GM12878 (cell line): ENCODE data around the gene EGFR. TPM values are rescaled to one million over a fixed set of nuclear protein-coding genes. Genes with fewer than 3 reads are reported as not detected.

Experiments
- ATAC-seq: fragments of 200-7000 bp; cut with Tn5 transposase; 3 replicates; pipeline ENCODE4 v1.9.1; 2020; ENCODE audit warnings: mild to moderate bottlenecking, moderate library complexity
- BruUV-seq: library from RNA; stranded (reverse); fragments of 400-500 nt; replicated peaks from 2 replicates; lab custom pipeline; 2021; lab: Mats Ljungman, UMichigan
- CTCF ChIA-PET: fragments of 300-600 bp; sonication (Branson Sonifier 250); formaldehyde crosslinking; extraction: SDS; loops from one replicate; lab custom pipeline; 2021; ENCODE audit warnings: inconsistent platforms; lab: Yijun Ruan, JAX
- POLR2A ChIA-PET: fragments of 350-600 bp; formaldehyde crosslinking; extraction: SDS; loops from one replicate; lab custom pipeline; 2021; ENCODE audit warnings: inconsistent platforms; lab: Charles Lee
- RAD21 ChIA-PET: fragments of 300-600 bp; sonication (Branson Sonifier 250); formaldehyde crosslinking; loops from one replicate; lab custom pipeline; 2023; ENCODE audit warnings: antibody characterized with exemption; ENCODE audit not compliant: unreplicated experiment; lab: Charles Lee
- SMC1A ChIA-PET: fragments of 300-600 bp; sonication (Branson Sonifier 250); formaldehyde crosslinking; loops from one replicate; lab custom pipeline; 2023; ENCODE audit not compliant: unreplicated experiment, uncharacterized antibody; lab: Charles Lee
- DNase-seq: peaks from one replicate; pipeline ENCODE4 v3.0.0-alpha.2; 2011; ENCODE audit warnings: low read depth, low spot score
- FAIRE-seq: peaks from 3 replicates; lab custom pipeline; 2011; peaks lifted over from hg19 to GRCh38; lab: Jason Lieb, UNC
- H2AFZ ChIP-seq: 2 replicates; pipeline ENCODE4 v1.6.0; 2011; ENCODE audit warnings: low read depth, low read length, control low read depth; ENCODE audit not compliant: control insufficient read depth
- H3K27ac ChIP-seq: 2 replicates; pipeline ENCODE4 v1.5.1; 2011; ENCODE audit warnings: control low read depth; ENCODE audit not compliant: control insufficient read depth, insufficient read depth
- H3K27me3 ChIP-seq, 2 experiments: replicated peaks in 1 of 2; 2 replicates each; pipeline versions ENCODE4 v1.6.0 to v1.6.1; 2011; ENCODE audit warnings: low read length in 1 of 2; ENCODE audit not compliant: control insufficient read depth in 2 of 2, insufficient read depth in 2 of 2
- H3K36me3 ChIP-seq, 2 experiments: 2 replicates each; pipeline ENCODE4 v1.5.1; 2011; ENCODE audit warnings: low read length in 1 of 2; ENCODE audit not compliant: control insufficient read depth in 2 of 2, insufficient read depth in 2 of 2
- H3K4me1 ChIP-seq: 2 replicates; pipeline ENCODE4 v1.6.1; 2011; ENCODE audit warnings: mild to moderate bottlenecking, low read length, moderate library complexity, mixed read lengths; ENCODE audit not compliant: control insufficient read depth, insufficient read depth
- H3K4me2 ChIP-seq: 2 replicates; pipeline ENCODE4 v1.6.0; 2011; ENCODE audit warnings: control low read depth; ENCODE audit not compliant: control insufficient read depth, insufficient read depth
- H3K4me3 ChIP-seq: fragments of 200-600 bp; sonication (generic); 2 replicates; pipeline ENCODE4 v1.5.1; 2016
- H3K79me2 ChIP-seq: 2 replicates; pipeline ENCODE4 v1.6.0; 2011; ENCODE audit warnings: low read length; ENCODE audit not compliant: control insufficient read depth, insufficient read depth
- H3K9ac ChIP-seq: 2 replicates; pipeline ENCODE4 v1.8.0; 2011; ENCODE audit warnings: low read length, control low read depth, mixed read lengths; ENCODE audit not compliant: control insufficient read depth, insufficient read depth
- H3K9me3 ChIP-seq: replicated peaks from 3 replicates; pipeline ENCODE4 v1.5.1; 2011; ENCODE audit warnings: mild to moderate bottlenecking, low read length; ENCODE audit not compliant: control insufficient read depth, insufficient read depth
- H4K20me1 ChIP-seq: 2 replicates; pipeline ENCODE4 v1.6.0; 2011; ENCODE audit not compliant: control insufficient read depth, insufficient read depth
- DPF2 ChIP-seq: fragments of 450-650 bp; IDR thresholded peaks from 2 replicates; pipeline ENCODE4 v1.6.1; 2017; ENCODE audit warnings: mild to moderate bottlenecking
- MXI1 ChIP-seq: fragments of 150-350 bp; IDR thresholded peaks from 2 replicates; pipeline ENCODE4 v1.6.1; 2011; ENCODE audit warnings: low read depth, mild to moderate bottlenecking, inconsistent platforms, low read length, improper control_type of control experiment
- MYC ChIP-seq: IDR thresholded peaks from 2 replicates; pipeline ENCODE4 v1.6.1; 2011; ENCODE audit warnings: mild to moderate bottlenecking, low read length, moderate library complexity, inconsistent platforms; ENCODE audit not compliant: insufficient read depth, insufficient replicate concordance, insufficient read length, severe bottlenecking
- NFIC ChIP-seq: IDR thresholded peaks from 2 replicates; pipeline ENCODE4 v1.6.1; 2012; ENCODE audit warnings: low read depth, mild to moderate bottlenecking, inconsistent platforms, low read length, moderate library complexity
- NFYA ChIP-seq: IDR thresholded peaks from 2 replicates; pipeline ENCODE4 v1.6.1; 2011; ENCODE audit warnings: low read depth, mild to moderate bottlenecking, low read length, improper control_type of control experiment, borderline replicate concordance
- POLR2AphosphoS2 ChIP-seq: IDR thresholded peaks from 2 replicates; pipeline ENCODE4 v1.6.1; 2011; ENCODE audit warnings: low read depth, mild to moderate bottlenecking, low read length, improper control_type of control experiment, moderate library complexity
- RB1 ChIP-seq: fragments of 450-650 bp; formaldehyde crosslinking; IDR thresholded peaks from 2 replicates; pipeline ENCODE4 v1.6.1; 2017; ENCODE audit warnings: mild to moderate bottlenecking, borderline replicate concordance
- STAT3 ChIP-seq: IDR thresholded peaks from 2 replicates; pipeline ENCODE4 v1.6.1; 2011; ENCODE audit warnings: low read depth, low read length, improper control_type of control experiment
- TCF12 ChIP-seq: IDR thresholded peaks from 2 replicates; pipeline ENCODE4 v1.6.1; 2011; ENCODE audit warnings: low read depth, mild to moderate bottlenecking, low read length
- ZSCAN29 ChIP-seq: fragments of 450-650 bp; IDR thresholded peaks from 2 replicates; pipeline ENCODE4 v1.6.1; 2017; ENCODE audit warnings: mild to moderate bottlenecking, moderate library complexity
- WGBS: methylation state at CpG from one replicate; pipeline ENCODE4 v1.1.6; 2016; ENCODE audit warnings: low lambda C conversion rate; ENCODE audit not compliant: insufficient replicate concordance, insufficient coverage; ENCODE audit errors: missing lambda C conversion rate; 5-methylcytosine and 5-hydroxymethylcytosine counted together
- in situ Hi-C: fragments of 300-500 bp; cut with MboI; formaldehyde crosslinking; loops from 9 replicates; pipeline ENCODE4 v1.14.3; 2018; ENCODE audit warnings: mixed read lengths
- intact Hi-C: fragments of 100-400 bp; cut with micrococcal nuclease; formaldehyde crosslinking; loops from one replicate; pipeline ENCODE4 v1.14.2; 2022; ENCODE audit not compliant: unreplicated experiment
- polyA plus RNA-seq, 11 experiments: library from polyadenylated mRNA; depleted of rRNA in 4 of 11; unstranded in 6 of 11; stranded (reverse) in 5 of 11; fragments of >200 nt; fragmentation: Nextera tagmentation in 4 of 11; fragmentation: Illumina TruSeq in 1 of 11; extraction: Ambion mirVana in 4 of 11; extraction: Trizol in 1 of 11; gene quantifications; 1 replicate in 1 of 11; 2 replicates in 10 of 11; pipeline versions ENCODE4 v1.2.1 to v1.2.3, GENCODE V29; 2011 to 2016; ENCODE audit warnings: inconsistent platforms in 2 of 11, missing spikeins in 2 of 11, low read depth in 1 of 11
- total RNA-seq, 4 experiments: library from RNA; depleted of rRNA in 3 of 4; stranded (reverse); fragments of >200 nt in 3 of 4; fragmentation: Illumina TruSeq in 1 of 4; extraction: Trizol in 1 of 4; gene quantifications; 2 replicates each; pipeline versions ENCODE4 v1.2.1 to v1.2.3, GENCODE V29; 2013 to 2021
- TF ChIP-seq, protein P1 (sequence below): IDR thresholded peaks from 2 replicates; pipeline ENCODE4 v1.6.1; 2012; ENCODE audit warnings: low read depth, low read length, improper control_type of control experiment
- TF ChIP-seq, protein P2 (sequence below): IDR thresholded peaks from 2 replicates; pipeline ENCODE4 v1.6.1; 2011; ENCODE audit warnings: low read depth, low read length, improper control_type of control experiment, borderline replicate concordance
- TF ChIP-seq, protein P3 (sequence below): fragments of 450-650 bp; IDR thresholded peaks from 2 replicates; pipeline ENCODE4 v1.6.1; 2018; ENCODE audit warnings: mild to moderate bottlenecking, low read depth, moderate library complexity; ENCODE audit not compliant: partially characterized antibody

EGFR gene
- total and polyA plus RNA-seq, 10 of the 15 experiments (the other 5 are each of a cell fraction or from before 2014, with no cell fraction given): 0.01 to 0.31 TPM; not detected in 8

DNA sequence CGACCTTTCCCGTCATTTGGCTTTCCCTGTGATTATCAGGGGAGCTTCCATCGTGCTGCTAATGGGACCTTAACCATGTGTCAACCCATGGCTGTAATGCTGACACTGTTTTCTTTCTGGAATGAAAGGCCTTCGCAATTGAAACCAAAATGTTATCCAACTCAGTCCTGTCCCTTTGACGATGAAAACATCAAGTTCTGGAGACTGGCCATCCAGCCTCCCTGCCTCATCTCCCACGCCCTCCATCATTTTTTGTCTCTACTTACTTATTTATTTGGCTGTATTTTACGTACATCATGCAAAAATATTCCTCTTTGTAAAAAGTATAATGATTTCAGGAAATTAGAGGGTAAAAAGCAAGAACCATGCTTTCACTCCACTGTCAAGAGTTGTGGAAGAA lies 69.8 kb downstream of the EGFR start (continued):
- TF ChIP-seq, protein P1, sequence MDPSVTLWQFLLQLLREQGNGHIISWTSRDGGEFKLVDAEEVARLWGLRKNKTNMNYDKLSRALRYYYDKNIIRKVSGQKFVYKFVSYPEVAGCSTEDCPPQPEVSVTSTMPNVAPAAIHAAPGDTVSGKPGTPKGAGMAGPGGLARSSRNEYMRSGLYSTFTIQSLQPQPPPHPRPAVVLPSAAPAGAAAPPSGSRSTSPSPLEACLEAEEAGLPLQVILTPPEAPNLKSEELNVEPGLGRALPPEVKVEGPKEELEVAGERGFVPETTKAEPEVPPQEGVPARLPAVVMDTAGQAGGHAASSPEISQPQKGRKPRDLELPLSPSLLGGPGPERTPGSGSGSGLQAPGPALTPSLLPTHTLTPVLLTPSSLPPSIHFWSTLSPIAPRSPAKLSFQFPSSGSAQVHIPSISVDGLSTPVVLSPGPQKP: no peak
- TF ChIP-seq, protein P2, sequence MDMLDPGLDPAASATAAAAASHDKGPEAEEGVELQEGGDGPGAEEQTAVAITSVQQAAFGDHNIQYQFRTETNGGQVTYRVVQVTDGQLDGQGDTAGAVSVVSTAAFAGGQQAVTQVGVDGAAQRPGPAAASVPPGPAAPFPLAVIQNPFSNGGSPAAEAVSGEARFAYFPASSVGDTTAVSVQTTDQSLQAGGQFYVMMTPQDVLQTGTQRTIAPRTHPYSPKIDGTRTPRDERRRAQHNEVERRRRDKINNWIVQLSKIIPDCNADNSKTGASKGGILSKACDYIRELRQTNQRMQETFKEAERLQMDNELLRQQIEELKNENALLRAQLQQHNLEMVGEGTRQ: no peak
- no peak for TF ChIP-seq MYC

DNA sequence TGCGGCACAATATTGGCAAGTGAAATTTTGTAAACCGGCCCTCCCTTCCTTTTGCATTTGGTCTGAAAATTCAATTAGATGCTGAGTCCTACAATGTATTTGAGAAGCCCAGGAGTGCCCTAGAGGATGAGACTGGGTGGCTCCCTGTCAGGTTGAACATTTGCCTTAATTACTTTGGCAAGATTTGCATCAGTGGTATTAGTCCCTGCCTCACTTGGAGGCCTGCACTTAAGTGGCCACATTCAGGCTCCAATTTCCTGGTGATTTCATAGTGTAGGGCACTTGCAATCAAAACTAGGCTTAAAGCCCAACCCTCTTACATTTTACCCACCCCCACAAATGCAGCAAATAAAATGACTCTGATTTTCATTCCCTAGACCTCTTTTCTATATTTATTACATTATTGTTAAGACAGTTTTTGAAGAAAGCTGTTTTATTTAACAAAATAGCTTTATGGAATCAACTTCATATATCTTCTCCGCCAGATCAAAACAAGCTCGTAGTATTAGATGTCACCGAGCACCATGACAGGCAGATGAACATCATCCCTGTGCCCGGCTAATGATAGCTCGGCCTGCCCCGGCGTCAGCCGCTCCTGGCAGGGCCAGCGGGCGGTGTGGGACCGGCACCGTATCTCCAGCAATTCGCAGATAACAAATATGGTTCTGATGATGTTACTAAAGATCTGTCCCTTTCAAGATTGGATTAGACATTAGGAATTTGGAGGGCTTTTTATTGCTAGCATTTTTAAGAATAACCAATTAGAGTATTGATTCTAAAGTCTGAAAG lies 73.6 kb downstream of the EGFR start:
- FAIRE-seq (no peak), DNase-seq (no peak), ATAC-seq (no peak)
- POLR2A ChIA-PET: no interaction called here
- Histone ChIP-seq H4K20me1 (no peaks in the 10 kb centered on the region), H3K27me3 (no peaks in the 10 kb centered on the region), H2AFZ (no peak overlapping the region), H3K9ac (no peak overlapping the region), H3K9me3 (no peaks in the 10 kb centered on the region), H3K4me1 (no peaks in the 10 kb centered on the region; the same call in 1 of the 2 replicates), H3K27ac (no peak overlapping the region), H3K79me2 (no peaks in the 10 kb centered on the region), H3K4me2 (no peak overlapping the region), H3K4me3 (no peak overlapping the region), H3K36me3 (no peaks in the 10 kb centered on the region)
- TF ChIP-seq MXI1 (no peak), ZSCAN29 (no peak), NFIC (no peak), STAT3 (no peak), DPF2 (no peak), TCF12 (no peak), POLR2AphosphoS2 (no peak), RB1 (no peak), NFYA (no peak)
- TF ChIP-seq, protein P3, sequence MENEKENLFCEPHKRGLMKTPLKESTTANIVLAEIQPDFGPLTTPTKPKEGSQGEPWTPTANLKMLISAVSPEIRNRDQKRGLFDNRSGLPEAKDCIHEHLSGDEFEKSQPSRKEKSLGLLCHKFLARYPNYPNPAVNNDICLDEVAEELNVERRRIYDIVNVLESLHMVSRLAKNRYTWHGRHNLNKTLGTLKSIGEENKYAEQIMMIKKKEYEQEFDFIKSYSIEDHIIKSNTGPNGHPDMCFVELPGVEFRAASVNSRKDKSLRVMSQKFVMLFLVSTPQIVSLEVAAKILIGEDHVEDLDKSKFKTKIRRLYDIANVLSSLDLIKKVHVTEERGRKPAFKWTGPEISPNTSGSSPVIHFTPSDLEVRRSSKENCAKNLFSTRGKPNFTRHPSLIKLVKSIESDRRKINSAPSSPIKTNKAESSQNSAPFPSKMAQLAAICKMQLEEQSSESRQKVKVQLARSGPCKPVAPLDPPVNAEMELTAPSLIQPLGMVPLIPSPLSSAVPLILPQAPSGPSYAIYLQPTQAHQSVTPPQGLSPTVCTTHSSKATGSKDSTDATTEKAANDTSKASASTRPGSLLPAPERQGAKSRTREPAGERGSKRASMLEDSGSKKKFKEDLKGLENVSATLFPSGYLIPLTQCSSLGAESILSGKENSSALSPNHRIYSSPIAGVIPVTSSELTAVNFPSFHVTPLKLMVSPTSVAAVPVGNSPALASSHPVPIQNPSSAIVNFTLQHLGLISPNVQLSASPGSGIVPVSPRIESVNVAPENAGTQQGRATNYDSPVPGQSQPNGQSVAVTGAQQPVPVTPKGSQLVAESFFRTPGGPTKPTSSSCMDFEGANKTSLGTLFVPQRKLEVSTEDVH: no peak
- CTCF ChIA-PET: interaction anchor here (1.1 to 1.2 kb wide), 2 partner anchors 12 to 303 kb away, joined by 3 read pairs; no protein-coding TSS in a partner anchor
- no TSS peak for BruUV-seq
- intact Hi-C loops: no loop called here
- WGBS: 88% methylated on average over 15 of the region's 15 CpGs
- RAD21 ChIA-PET: interaction anchor here (1.5 kb wide), 1 partner anchor 27 kb away, joined by 3 read pairs; no protein-coding TSS in a partner anchor
- SMC1A ChIA-PET: interaction anchor here (0.7 to 1.5 kb wide), 6 partner anchors 11 to 303 kb away, joined by 3 to 4 read pairs (median 4); no protein-coding TSS in a partner anchor
- in situ Hi-C loops: no loop called here
